ENCODE results near the gene TNK1. TPM values are rescaled to one million over a fixed set of nuclear protein-coding genes. Genes with fewer than 3 reads are reported as not detected.

The TNK1 gene
- total RNA-seq, 4 donors from 2014 or later = 2.4 to 9.8 (median 6.0) TPM

DNA sequence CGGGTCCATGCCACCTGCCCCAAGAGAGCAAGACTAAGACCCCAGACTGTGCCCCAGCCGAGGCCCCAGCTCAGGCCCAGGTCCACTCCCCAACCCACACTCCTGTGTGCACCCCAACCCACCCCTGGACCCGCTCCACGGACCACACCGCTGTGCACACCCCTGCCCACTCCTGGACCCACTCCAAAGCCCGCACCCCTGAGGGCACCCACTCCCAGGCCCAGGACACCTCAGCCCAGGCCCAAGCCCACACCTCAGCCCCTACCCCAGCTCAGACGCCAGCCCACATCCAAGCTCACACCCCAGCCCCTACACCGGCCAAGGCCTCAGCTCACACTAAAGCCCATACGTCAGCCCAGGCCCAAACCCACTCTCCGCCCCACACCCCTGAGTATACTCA lies 48.8 kb downstream of the TNK1 start:
- TF ChIP-seq EP300 (IDR thresholded peaks at IDR 0.05) (no peak), POLR2A (IDR thresholded peaks at IDR 0.05) (no peak)
- TF ChIP-seq, protein P1, sequence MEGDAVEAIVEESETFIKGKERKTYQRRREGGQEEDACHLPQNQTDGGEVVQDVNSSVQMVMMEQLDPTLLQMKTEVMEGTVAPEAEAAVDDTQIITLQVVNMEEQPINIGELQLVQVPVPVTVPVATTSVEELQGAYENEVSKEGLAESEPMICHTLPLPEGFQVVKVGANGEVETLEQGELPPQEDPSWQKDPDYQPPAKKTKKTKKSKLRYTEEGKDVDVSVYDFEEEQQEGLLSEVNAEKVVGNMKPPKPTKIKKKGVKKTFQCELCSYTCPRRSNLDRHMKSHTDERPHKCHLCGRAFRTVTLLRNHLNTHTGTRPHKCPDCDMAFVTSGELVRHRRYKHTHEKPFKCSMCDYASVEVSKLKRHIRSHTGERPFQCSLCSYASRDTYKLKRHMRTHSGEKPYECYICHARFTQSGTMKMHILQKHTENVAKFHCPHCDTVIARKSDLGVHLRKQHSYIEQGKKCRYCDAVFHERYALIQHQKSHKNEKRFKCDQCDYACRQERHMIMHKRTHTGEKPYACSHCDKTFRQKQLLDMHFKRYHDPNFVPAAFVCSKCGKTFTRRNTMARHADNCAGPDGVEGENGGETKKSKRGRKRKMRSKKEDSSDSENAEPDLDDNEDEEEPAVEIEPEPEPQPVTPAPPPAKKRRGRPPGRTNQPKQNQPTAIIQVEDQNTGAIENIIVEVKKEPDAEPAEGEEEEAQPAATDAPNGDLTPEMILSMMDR (IDR thresholded peaks at IDR 0.05) = no peak
- 88 to 90% methylated on average over 9 to 10 of the region's 10 CpGs for WGBS, 2 donors
- Histone ChIP-seq H3K36me3 (no peaks in the 10 kb centered on the region), H3K4me1 (peaks cover 0 to under 1% (median 0%) of the 10 kb centered on the region in 4 donors), H3K27me3 (no peaks in the 10 kb centered on the region), H3K4me3 (no peak overlapping the region), H3K27ac (no peak overlapping the region), H3K9me3 (no peaks in the 10 kb centered on the region)
- no peak for DNase-seq (ENCODE audit: low spot score in 2 of 2)

DNA sequence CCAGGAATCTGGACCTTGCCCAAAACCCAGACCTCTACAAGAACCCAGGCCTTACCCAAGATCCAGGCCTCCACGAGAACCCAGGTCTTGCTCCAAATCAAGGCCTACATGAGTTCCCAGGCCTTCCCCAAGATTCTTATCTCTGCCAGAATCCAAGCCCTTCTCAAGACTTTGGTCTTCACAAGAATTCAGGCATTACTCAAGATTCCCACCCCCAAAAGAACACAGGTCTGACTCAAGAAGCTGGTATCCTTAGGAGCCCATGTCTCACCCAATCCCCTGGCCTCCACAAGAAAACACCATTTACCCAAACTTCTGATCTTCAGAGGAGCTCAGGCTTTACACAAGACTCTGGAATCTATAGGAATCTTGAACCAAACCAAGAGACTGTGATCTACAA lies 50.3 kb downstream of the TNK1 start:
- no peak for DNase-seq (ENCODE audit: low spot score in 2 of 2)
- Histone ChIP-seq H3K36me3 (no peaks in the 10 kb centered on the region), H3K27me3 (peaks cover 0 to 6% of the 10 kb centered on the region in 2 donors), H3K9me3 (no peaks in the 10 kb centered on the region), H3K4me3 (no peak overlapping the region), H3K27ac (no peak overlapping the region), H3K4me1 (peaks cover 0 to 13% (median 3%) of the 10 kb centered on the region in 4 donors)
- 80 to 89% methylated on average over 1 of the region's 1 CpG for WGBS, 2 donors
- TF ChIP-seq, protein P1 (IDR thresholded peaks at IDR 0.05) = no peak
- no peak for TF ChIP-seq EP300 (IDR thresholded peaks at IDR 0.05)
- TF ChIP-seq POLR2A (IDR thresholded peaks at IDR 0.05) = no peak

DNA sequence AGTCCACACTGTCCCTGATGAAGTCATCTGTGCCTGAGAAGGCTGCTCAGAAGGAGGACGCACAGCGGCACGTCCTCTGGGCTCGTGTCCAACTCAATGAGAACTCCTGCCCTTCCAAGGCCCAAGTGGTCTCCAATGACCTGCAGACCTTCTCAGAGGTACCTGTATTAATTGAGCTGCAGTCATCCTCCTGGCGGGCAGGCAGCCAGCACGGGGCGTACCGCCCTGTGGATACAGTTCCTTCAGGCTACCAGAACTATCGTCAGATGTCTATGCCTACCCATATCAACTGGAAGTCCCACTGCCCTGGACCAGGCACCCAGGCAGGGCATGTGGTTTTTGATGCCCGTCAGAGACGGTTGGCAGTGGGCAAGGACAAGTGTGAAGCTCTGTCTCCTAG lies 51.4 kb downstream of the TNK1 start:
- Histone ChIP-seq H3K36me3 (no peaks in the 10 kb centered on the region), H3K27me3 (peaks cover 0 to 15% of the 10 kb centered on the region in 2 donors), H3K27ac (no peak overlapping the region), H3K4me1 (peaks cover 0 to 24% (median 9%) of the 10 kb centered on the region in 4 donors), H3K4me3 (no peak overlapping the region), H3K9me3 (no peaks in the 10 kb centered on the region)
- no peak for TF ChIP-seq POLR2A (IDR thresholded peaks at IDR 0.05)
- TF ChIP-seq EP300 (IDR thresholded peaks at IDR 0.05) = no peak
- no peak for DNase-seq (ENCODE audit: low spot score in 2 of 2)
- 87 to 100% methylated on average over 7 to 11 of the region's 11 CpGs for WGBS, 2 donors

DNA sequence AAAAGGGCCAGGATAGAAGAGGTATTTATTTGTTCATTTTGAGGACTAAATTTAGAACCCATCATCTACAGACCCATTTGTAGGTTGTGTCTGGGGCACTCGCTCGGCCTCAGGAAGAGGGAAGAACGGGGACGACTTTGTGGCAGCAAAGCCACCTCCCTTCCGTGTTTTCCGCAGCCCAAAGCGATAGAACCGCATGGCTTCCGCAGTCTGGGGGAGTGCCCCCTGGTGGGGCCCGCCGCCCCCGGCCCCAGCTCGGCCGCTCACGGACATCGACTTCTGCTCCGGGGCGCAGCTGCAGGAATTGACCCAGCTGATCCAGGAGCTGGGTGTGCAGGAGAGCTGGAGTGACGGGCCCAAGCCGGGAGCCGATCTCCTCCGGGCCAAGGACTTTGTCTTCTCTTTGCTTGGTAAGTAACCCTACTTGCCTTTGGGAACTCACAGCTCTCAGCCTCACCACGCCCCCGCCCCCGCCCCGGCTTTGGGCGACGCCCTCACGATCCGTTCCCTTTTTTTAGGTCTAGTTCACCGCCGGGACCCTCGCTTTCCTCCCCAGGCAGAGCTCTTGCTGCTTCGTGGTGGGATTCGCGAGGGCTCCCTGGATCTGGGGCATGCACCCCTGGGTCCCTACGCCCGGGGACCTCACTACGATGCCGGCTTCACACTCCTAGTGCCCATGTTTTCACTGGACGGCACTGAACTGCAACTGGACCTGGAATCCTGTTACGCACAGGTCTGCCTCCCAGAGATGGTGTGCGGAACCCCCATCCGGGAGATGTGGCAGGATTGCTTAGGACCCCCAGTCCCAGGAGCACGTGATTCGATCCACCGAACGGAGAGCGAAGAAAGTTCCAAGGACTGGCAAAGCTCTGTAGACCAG lies 55.0 kb downstream of the TNK1 start:
- no peak for DNase-seq (ENCODE audit: low spot score in 2 of 2)
- no peak for TF ChIP-seq EP300 (IDR thresholded peaks at IDR 0.05)
- TF ChIP-seq, protein P1 (IDR thresholded peaks at IDR 0.05) = no peak
- no peak for TF ChIP-seq POLR2A (IDR thresholded peaks at IDR 0.05)
- H3K27me3 ChIP-seq = peaks cover 0 to 51% of the 10 kb centered on the region in 2 donors
- H3K4me3 ChIP-seq = peak overlapping the region; percentile 13 to 57 (median 44)
- peaks cover 0 to 60% (median 36%) of the 10 kb centered on the region in 4 donors for H3K4me1 ChIP-seq
- H3K36me3 ChIP-seq = no peaks in the 10 kb centered on the region
- WGBS, 2 donors = 7 to 10% methylated on average over 45 to 48 of the region's 49 CpGs
- H3K27ac ChIP-seq = peak overlapping the region in 3 of 4 donors; percentile 53 to 72 (median 62)
- H3K9me3 ChIP-seq = no peaks in the 10 kb centered on the region

DNA sequence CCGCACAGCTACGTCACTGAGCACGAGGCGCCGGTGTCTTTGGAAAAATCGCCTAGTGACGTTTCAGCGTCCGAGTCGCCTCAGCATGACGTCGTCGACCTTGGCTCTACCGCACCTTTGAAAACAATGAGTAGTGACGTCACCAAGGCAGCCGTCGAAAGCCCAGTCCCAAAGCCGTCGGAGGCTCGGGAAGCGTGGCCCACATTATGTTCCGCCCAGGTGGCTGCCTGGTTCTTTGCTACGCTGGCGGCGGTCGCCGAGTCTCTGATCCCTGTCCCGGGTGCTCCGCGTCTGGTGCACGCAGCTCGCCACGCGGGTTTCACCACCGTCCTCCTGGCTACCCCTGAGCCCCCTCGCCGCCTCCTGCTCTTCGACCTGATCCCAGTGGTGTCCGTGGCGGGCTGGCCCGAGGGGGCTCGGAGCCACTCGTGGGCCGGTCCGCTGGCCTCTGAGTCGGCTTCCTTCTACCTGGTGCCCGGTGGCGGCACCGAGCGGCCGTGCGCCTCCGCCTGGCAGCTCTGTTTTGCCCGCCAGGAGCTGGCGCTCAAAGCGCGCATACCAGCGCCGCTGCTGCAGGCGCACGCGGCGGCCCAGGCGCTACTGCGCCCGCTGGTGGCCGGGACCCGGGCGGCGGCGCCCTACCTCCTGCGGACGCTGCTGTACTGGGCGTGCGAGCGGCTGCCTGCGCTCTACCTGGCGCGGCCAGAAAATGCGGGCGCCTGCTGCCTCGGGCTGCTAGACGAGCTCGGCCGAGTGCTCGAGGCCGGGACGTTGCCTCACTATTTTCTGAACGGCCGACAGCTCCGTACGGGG lies 55.9 kb downstream of the TNK1 start:
- 5 to 8% methylated on average over 81 to 91 of the region's 92 CpGs for WGBS, 2 donors
- peak in 1 of 2 donors; percentile 38 for DNase-seq (ENCODE audit: low spot score in 2 of 2)
- TF ChIP-seq POLR2A (IDR thresholded peaks at IDR 0.05) (peak in 1 of 2 donors; percentile 23), EP300 (IDR thresholded peaks at IDR 0.05) (peak in 1 of 2 donors; percentile 63)
- TF ChIP-seq, protein P1 (IDR thresholded peaks at IDR 0.05) = peak; percentile 85 to 98 (median 92)
- Histone ChIP-seq H3K27ac (peak overlapping the region in 3 of 4 donors; percentile 62 to 72 (median 70)), H3K4me1 (peaks cover 0 to 63% (median 36%) of the 10 kb centered on the region in 4 donors), H3K4me3 (peak overlapping the region; percentile 10 to 57 (median 40)), H3K27me3 (peaks cover 0 to 59% of the 10 kb centered on the region in 2 donors), H3K9me3 (no peaks in the 10 kb centered on the region), H3K36me3 (no peaks in the 10 kb centered on the region)
